Stimulated activated CD8-positive, alpha-beta memory T cell treated with anti-CD3 and anti-CD28 coated beads, Interleukin-12 subunit alpha, Interleukin-12 subunit beta, amount 100 ng/mL, for 24 hours (primary cell): Measurements from ENCODE around the gene ANAPC15.

Experiments
- DNase-seq: peaks from one replicate; pipeline ENCODE4 v3.0.0-alpha.2; 2020; ENCODE audit errors: extremely low read depth

The ANAPC15 gene

GRCh38 chr11:72085621-72086351, 26.7 kb downstream of the ANAPC15 start:
- DNase-seq: no peak

GRCh38 chr11:72084965-72085364, 27.5 kb downstream of the ANAPC15 start:
- no peak for DNase-seq

GRCh38 chr11:72084076-72084475, 28.4 kb downstream of the ANAPC15 start:
- no peak for DNase-seq

GRCh38 chr11:72083414-72083813, 29.1 kb downstream of the ANAPC15 start:
- no peak for DNase-seq

GRCh38 chr11:72081821-72082453, 30.6 kb downstream of the ANAPC15 start:
- no peak for DNase-seq

GRCh38 chr11:72081184-72081644, 31.3 kb downstream of the ANAPC15 start:
- DNase-seq: no peak

GRCh38 chr11:72080326-72081183, 31.9 kb downstream of the ANAPC15 start, which contains the start of the genes LRRC51 and NUMA1:
Gene LRRC51 (plus strand): TSS chr11:72080850. CDS start chr11:72089084, 8,234 bp downstream.
Gene NUMA1 (minus strand): TSS chr11:72080542. CDS start chr11:72035943, 44,599 bp downstream.
- DNase-seq: peak; percentile 97

- no peak for DNase-seq
Observed at GRCh38 chr11:72079819-72080325, 32.6 kb downstream of the ANAPC15 start.

GRCh38 chr11:72078477-72078876, 34.0 kb downstream of the ANAPC15 start:
- DNase-seq: no peak

- no peak for DNase-seq
Observed at GRCh38 chr11:72075756-72076155, 36.7 kb downstream of the ANAPC15 start.

GRCh38 chr11:72075109-72075508, 37.4 kb downstream of the ANAPC15 start:
- DNase-seq: no peak

- no peak for DNase-seq
Observed at GRCh38 chr11:72072348-72072747, 40.1 kb downstream of the ANAPC15 start.

GRCh38 chr11:72070491-72070890, 42.0 kb downstream of the ANAPC15 start:
- DNase-seq: no peak

GRCh38 chr11:72069787-72070251, 42.7 kb downstream of the ANAPC15 start:
- no peak for DNase-seq

GRCh38 chr11:72069200-72069599, 43.3 kb downstream of the ANAPC15 start:
- no peak for DNase-seq

- DNase-seq: no peak
Observed at GRCh38 chr11:72067676-72068075, 44.8 kb downstream of the ANAPC15 start.

GRCh38 chr11:72067266-72067665, 45.2 kb downstream of the ANAPC15 start:
- DNase-seq: no peak

- no peak for DNase-seq
Observed at GRCh38 chr11:72066855-72067254, 45.6 kb downstream of the ANAPC15 start.

- DNase-seq: no peak
Observed at GRCh38 chr11:72061739-72062396, 50.6 kb downstream of the ANAPC15 start.
